SK-N-SH (cell line): ENCODE measurements around the gene LAPTM4A. TPM values are rescaled to one million over a fixed set of nuclear protein-coding genes. Genes with fewer than 3 reads are reported as not detected.

ENCODE experiments used
- CTCF ChIA-PET: fragments of 300-600, 350-600 bp; formaldehyde crosslinking; extraction: SDS; loops from one replicate; lab custom pipeline; 2021; lab: Yijun Ruan, JAX
- POLR2A ChIA-PET: fragments of 350-600 bp; sonication (Branson Sonifier 250); formaldehyde crosslinking; extraction: SDS; loops from one replicate; lab custom pipeline; 2020; ENCODE audit warnings: antibody characterized with exemption, inconsistent platforms; lab: Yijun Ruan, JAX
- DNase-seq: peaks from one replicate; pipeline ENCODE4 v3.0.0; 2012
- H2AFZ ChIP-seq: fragments of 200-600 bp; sonication (generic); 2 replicates; pipeline ENCODE4 v1.8.1; 2016; ENCODE audit warnings: antibody characterized with exemption, mild to moderate bottlenecking, low read depth
- H3F3A ChIP-seq: fragments of 200-600 bp; sonication (generic); replicated peaks from 2 replicates; pipeline ENCODE3; 2016; ENCODE audit warnings: antibody characterized with exemption, mild to moderate bottlenecking; ENCODE audit not compliant: insufficient read depth
- H3K27ac ChIP-seq, 2 experiments: fragments of 200-500 bp in 1 of 2; fragments of 200-600 bp in 1 of 2; sonication (Bioruptor generic) in 1 of 2; sonication (generic), shearing (Covaris generic) in 1 of 2; 2 replicates each; pipeline versions ENCODE4 v1.5.1 to v1.6.1; 2014 to 2016; ENCODE audit warnings: low read depth in 2 of 2, inconsistent platforms in 1 of 2, low read length in 1 of 2, mild to moderate bottlenecking in 1 of 2, mixed read lengths in 1 of 2
- H3K27me3 ChIP-seq: fragments of 200-600 bp; sonication (generic), shearing (Covaris generic); 2 replicates; pipeline ENCODE4 v1.6.1; 2016; ENCODE audit warnings: mixed run types; ENCODE audit not compliant: insufficient read depth
- H3K36me3 ChIP-seq, 2 experiments: fragments of 200-500 bp in 1 of 2; fragments of 200-600 bp in 1 of 2; sonication (Bioruptor generic) in 1 of 2; sonication (generic) in 1 of 2; replicated peaks in 1 of 2; 2 replicates each; pipeline versions ENCODE3 to v1.5.1; 2014 to 2016; ENCODE audit warnings: low read length in 1 of 2, mild to moderate bottlenecking in 1 of 2; ENCODE audit not compliant: insufficient read depth in 2 of 2, control insufficient read depth in 1 of 2
- H3K4me1 ChIP-seq, 2 experiments: fragments of 200-500 bp in 1 of 2; fragments of 200-600 bp in 1 of 2; sonication (Bioruptor generic) in 1 of 2; sonication (generic), shearing (Covaris generic) in 1 of 2; 2 replicates each; pipeline versions ENCODE4 v1.5.1 to v1.6.1; 2014 to 2016; ENCODE audit warnings: low read depth in 1 of 2, low read length in 1 of 2, mixed run types in 1 of 2; ENCODE audit not compliant: insufficient read depth in 2 of 2, control insufficient read depth in 1 of 2
- H3K4me2 ChIP-seq: fragments of 200-600 bp; sonication (generic), shearing (Covaris generic); 2 replicates; pipeline ENCODE4 v1.6.1; 2017; ENCODE audit warnings: mixed run types
- H3K4me3 ChIP-seq, 2 experiments: fragments of 200-500 bp in 1 of 2; fragments of 200-600 bp in 1 of 2; sonication (Bioruptor generic) in 1 of 2; sonication (generic), shearing (Covaris generic) in 1 of 2; 2 replicates each; pipeline versions ENCODE4 v1.5.1 to v1.8.1; 2014 to 2016; ENCODE audit warnings: low read depth in 2 of 2, inconsistent platforms in 1 of 2, low read length in 1 of 2, mild to moderate bottlenecking in 1 of 2, mixed read lengths in 1 of 2, moderate library complexity in 1 of 2
- H3K79me2 ChIP-seq: fragments of 200-600 bp; sonication (generic); 2 replicates; pipeline ENCODE4 v1.8.1; 2017; ENCODE audit warnings: mild to moderate bottlenecking; ENCODE audit not compliant: insufficient read depth
- H3K9ac ChIP-seq: fragments of 200-600 bp; sonication (generic); 2 replicates; pipeline ENCODE4 v1.6.1; 2017; ENCODE audit warnings: mixed run types
- H3K9me2 ChIP-seq: fragments of 200-600 bp; sonication (generic); 2 replicates; pipeline ENCODE4 v1.6.1; 2017; ENCODE audit warnings: mixed run types
- H3K9me3 ChIP-seq: fragments of 200-600 bp; sonication (generic); 2 replicates; pipeline ENCODE4 v1.6.1; 2017; ENCODE audit warnings: mixed run types, mild to moderate bottlenecking, moderate library complexity
- H4K20me1 ChIP-seq: fragments of 200-600 bp; sonication (generic); 2 replicates; pipeline ENCODE4 v1.6.1; 2017; ENCODE audit warnings: mild to moderate bottlenecking, mixed run types; ENCODE audit not compliant: insufficient read depth
- CHD2 ChIP-seq: fragments of 150-350 bp; IDR thresholded peaks from 2 replicates; pipeline ENCODE4 v1.6.1; 2018; ENCODE audit warnings: low read length; ENCODE audit not compliant: partially characterized antibody
- EP300 ChIP-seq, 2 experiments: IDR thresholded peaks; 2 replicates each; pipeline versions ENCODE4 v1.4.0 to v1.6.1; 2012; ENCODE audit warnings: borderline replicate concordance in 1 of 2, low read depth in 1 of 2, low read length in 1 of 2
- EZH2phosphoT487 ChIP-seq: fragments of 200-600 bp; sonication (generic); IDR thresholded peaks from 2 replicates; pipeline ENCODE4 v1.6.1; 2017; ENCODE audit warnings: low read depth, mixed run types, mild to moderate bottlenecking, antibody characterized with exemption, moderate library complexity, borderline replicate concordance
- FOXJ3 ChIP-seq: sonication (generic); formaldehyde crosslinking; IDR thresholded peaks from 2 replicates; pipeline ENCODE4 v1.5.1; 2020; ENCODE audit warnings: mild to moderate bottlenecking, missing genetic modification reagents
- GABPA ChIP-seq: IDR thresholded peaks from 2 replicates; pipeline ENCODE4 v1.4.0; 2012; ENCODE audit warnings: low read depth, mild to moderate bottlenecking
- GATA2 ChIP-seq: sonication (generic); formaldehyde crosslinking; IDR thresholded peaks from 2 replicates; pipeline ENCODE4 v1.5.0; 2020; ENCODE audit warnings: mild to moderate bottlenecking, missing genetic modification reagents
- MXI1 ChIP-seq: IDR thresholded peaks from 2 replicates; pipeline ENCODE4 v1.6.1; 2012; ENCODE audit warnings: mild to moderate bottlenecking, low read depth, low read length, improper control_type of control experiment
- NFIC ChIP-seq: IDR thresholded peaks from 2 replicates; pipeline ENCODE4 v1.4.0; 2012; ENCODE audit warnings: borderline replicate concordance
- RAD21 ChIP-seq: IDR thresholded peaks from 2 replicates; pipeline ENCODE4 v1.6.1; 2012; ENCODE audit warnings: mild to moderate bottlenecking, low read length
- RCOR1 ChIP-seq: fragments of 150-350 bp; IDR thresholded peaks from 2 replicates; pipeline ENCODE4 v1.6.1; 2017; ENCODE audit warnings: antibody characterized with exemption, low read length
- RFX5 ChIP-seq: IDR thresholded peaks from 2 replicates; pipeline ENCODE4 v1.6.1; 2012; ENCODE audit warnings: mild to moderate bottlenecking, improper control_type of control experiment, low read length
- RXRA ChIP-seq: IDR thresholded peaks from 2 replicates; pipeline ENCODE4 v1.4.0; 2012; ENCODE audit warnings: low read depth, mild to moderate bottlenecking, borderline replicate concordance
- SMC3 ChIP-seq: IDR thresholded peaks from 2 replicates; pipeline ENCODE4 v1.6.1; 2012; ENCODE audit warnings: low read depth, low read length, improper control_type of control experiment
- TCF12 ChIP-seq: IDR thresholded peaks from 2 replicates; pipeline ENCODE4 v1.4.0; 2012
- TEAD4 ChIP-seq: IDR thresholded peaks from 2 replicates; pipeline ENCODE4 v1.4.0; 2012; ENCODE audit warnings: mild to moderate bottlenecking, borderline replicate concordance; ENCODE audit not compliant: insufficient read depth
- YY1 ChIP-seq: IDR thresholded peaks from 2 replicates; pipeline ENCODE4 v1.4.0; 2012; ENCODE audit warnings: low read depth, mild to moderate bottlenecking
- WGBS: methylation state at CpG from one replicate; pipeline ENCODE4 v1.1.6; 2017; ENCODE audit warnings: low lambda C conversion rate; 5-methylcytosine and 5-hydroxymethylcytosine counted together
- polyA plus RNA-seq, 3 experiments: library from polyadenylated mRNA; depleted of rRNA; stranded (reverse); fragments of >200 nt; gene quantifications; 2 replicates each; pipeline ENCODE4 v1.2.3, GENCODE V29; 2012
- TF ChIP-seq, protein P1 (sequence below): IDR thresholded peaks from 2 replicates; pipeline ENCODE4 v1.4.0; 2012; ENCODE audit warnings: low read depth, borderline replicate concordance
- TF ChIP-seq, protein P2 (sequence below): IDR thresholded peaks from 2 replicates; pipeline ENCODE4; 2012
- TF ChIP-seq, protein P3 (sequence below): fragments of 150-350 bp; IDR thresholded peaks from 2 replicates; pipeline ENCODE4 v1.6.1; 2016; ENCODE audit warnings: mild to moderate bottlenecking, low read depth, low read length

LAPTM4A gene
- polyA plus RNA-seq, 1 of the 3 experiments (the other 2 are of a cell fraction): 306 TPM

DNA sequence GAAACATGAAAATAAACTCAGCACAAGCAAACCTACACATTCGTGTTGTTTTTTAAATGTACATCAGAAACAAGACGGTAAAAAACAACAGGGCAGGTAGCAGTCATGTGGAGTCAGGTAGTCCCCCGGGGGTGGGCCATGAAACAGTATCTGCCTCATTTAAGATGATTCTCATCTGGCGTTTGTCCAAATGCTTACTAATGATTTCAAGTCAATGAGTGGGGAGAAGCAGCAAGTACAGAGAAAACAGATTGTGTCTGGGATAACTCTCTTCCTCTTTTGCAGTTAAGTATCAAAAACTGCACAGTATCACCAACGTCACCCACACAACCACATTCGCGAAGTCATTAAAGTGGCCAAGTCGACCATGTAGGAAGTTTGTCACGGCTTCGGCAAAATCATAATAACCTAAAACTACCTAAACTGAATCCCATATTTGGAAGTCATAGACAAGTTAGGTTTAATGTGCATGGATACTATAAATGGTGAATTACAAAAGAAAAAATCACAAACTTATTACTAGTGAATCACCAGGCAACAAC is 1.3 kb downstream of the LAPTM4A start:
- WGBS: 11% methylated on average over 10 of the region's 10 CpGs
- H4K20me1 ChIP-seq: peaks cover 39% of the 10 kb centered on the region
- no peak overlapping the region for H2AFZ ChIP-seq
- H3K9me3 ChIP-seq: no peaks in the 10 kb centered on the region
- peak; percentile 30 for DNase-seq
- 0 out of 2 replicates have a peak, but pooled peaks have one; percentile 4 for TF ChIP-seq RCOR1
- TF ChIP-seq RFX5: no peak; the same call in 1 of the 2 replicates
- TF ChIP-seq NFIC: peak; percentile 73
- no peak for TF ChIP-seq RAD21
- peak; percentile 14; the same call in 1 of the 2 replicates for TF ChIP-seq MXI1
- peak; percentile 22; the same call in 1 of the 2 replicates for TF ChIP-seq TCF12
- H3K36me3 ChIP-seq: no peaks in the 10 kb centered on the region
- H3K9me2 ChIP-seq: no peaks in the 10 kb centered on the region
- ChIA-PET POLR2A (interaction anchor here (1.1 to 3.1 kb wide), 2 partner anchors 21 to 60 kb away, joined by 3 to 30 read pairs; partner anchors contain the start of gene WDR35), CTCF (interaction anchor here (1.0 to 6.3 kb wide), 6 partner anchors 11 to 48 kb away, joined by 3 to 54 read pairs (median 5); partner anchors contain the start of gene MATN3)
- peak overlapping the region; percentile 72 for H3K4me2 ChIP-seq
- H3F3A ChIP-seq: peaks cover 3% of the 10 kb centered on the region
- H3K9ac ChIP-seq: peak overlapping the region; percentile 85
- peak overlapping the region; percentile 72 to 99 for H3K4me3 ChIP-seq
- peak overlapping the region; percentile 94 to 98 for H3K27ac ChIP-seq
- peaks cover 11 to 38% of the 10 kb centered on the region in 2 experiments; a peak in 3 of 4 replicates for H3K4me1 ChIP-seq
- no peaks in the 10 kb centered on the region for H3K27me3 ChIP-seq
- H3K79me2 ChIP-seq: peaks cover 69% of the 10 kb centered on the region

DNA sequence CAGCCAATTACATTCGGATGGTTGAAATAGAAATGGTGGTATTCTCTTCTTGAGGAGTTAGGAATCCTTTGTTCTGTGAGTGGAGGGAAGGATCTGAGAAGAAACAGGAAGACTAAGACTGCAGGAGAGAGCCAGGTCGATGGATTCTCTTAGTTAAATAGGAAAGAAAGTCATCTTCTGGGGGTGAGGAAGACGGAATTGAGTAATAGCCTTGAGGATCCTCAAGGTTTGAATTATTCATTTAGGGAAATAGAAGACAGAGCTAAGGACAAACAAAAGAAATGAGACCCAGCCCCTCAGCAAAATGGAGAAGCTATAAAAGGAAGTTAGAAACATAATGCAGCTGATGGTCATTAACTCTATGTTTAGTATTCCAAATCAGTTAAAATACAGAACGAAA is 1.8 kb downstream of the LAPTM4A start:
- peak overlapping the region; percentile 72 to 99 for H3K4me3 ChIP-seq
- TF ChIP-seq, protein P1, sequence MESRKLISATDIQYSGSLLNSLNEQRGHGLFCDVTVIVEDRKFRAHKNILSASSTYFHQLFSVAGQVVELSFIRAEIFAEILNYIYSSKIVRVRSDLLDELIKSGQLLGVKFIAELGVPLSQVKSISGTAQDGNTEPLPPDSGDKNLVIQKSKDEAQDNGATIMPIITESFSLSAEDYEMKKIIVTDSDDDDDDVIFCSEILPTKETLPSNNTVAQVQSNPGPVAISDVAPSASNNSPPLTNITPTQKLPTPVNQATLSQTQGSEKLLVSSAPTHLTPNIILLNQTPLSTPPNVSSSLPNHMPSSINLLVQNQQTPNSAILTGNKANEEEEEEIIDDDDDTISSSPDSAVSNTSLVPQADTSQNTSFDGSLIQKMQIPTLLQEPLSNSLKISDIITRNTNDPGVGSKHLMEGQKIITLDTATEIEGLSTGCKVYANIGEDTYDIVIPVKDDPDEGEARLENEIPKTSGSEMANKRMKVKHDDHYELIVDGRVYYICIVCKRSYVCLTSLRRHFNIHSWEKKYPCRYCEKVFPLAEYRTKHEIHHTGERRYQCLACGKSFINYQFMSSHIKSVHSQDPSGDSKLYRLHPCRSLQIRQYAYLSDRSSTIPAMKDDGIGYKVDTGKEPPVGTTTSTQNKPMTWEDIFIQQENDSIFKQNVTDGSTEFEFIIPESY: no peak
- TF ChIP-seq EP300 (IDR thresholded peaks at IDR 0.05; ENCODE audit: borderline replicate concordance in 1 of 2, low read depth in 1 of 2, low read length in 1 of 2): no peak
- no peak for TF ChIP-seq GABPA
- no peak for TF ChIP-seq EZH2phosphoT487
- no peak for TF ChIP-seq RCOR1
- no peak for TF ChIP-seq YY1
- TF ChIP-seq GATA2 (CRISPR knock-in tag): no peak
- TF ChIP-seq TCF12: no peak
- TF ChIP-seq, protein P2, sequence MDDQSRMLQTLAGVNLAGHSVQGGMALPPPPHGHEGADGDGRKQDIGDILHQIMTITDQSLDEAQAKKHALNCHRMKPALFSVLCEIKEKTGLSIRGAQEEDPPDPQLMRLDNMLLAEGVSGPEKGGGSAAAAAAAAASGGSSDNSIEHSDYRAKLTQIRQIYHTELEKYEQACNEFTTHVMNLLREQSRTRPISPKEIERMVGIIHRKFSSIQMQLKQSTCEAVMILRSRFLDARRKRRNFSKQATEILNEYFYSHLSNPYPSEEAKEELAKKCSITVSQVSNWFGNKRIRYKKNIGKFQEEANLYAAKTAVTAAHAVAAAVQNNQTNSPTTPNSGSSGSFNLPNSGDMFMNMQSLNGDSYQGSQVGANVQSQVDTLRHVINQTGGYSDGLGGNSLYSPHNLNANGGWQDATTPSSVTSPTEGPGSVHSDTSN: no peak
- TF ChIP-seq CHD2: no peak
- no peak for TF ChIP-seq SMC3
- TF ChIP-seq, protein P3, sequence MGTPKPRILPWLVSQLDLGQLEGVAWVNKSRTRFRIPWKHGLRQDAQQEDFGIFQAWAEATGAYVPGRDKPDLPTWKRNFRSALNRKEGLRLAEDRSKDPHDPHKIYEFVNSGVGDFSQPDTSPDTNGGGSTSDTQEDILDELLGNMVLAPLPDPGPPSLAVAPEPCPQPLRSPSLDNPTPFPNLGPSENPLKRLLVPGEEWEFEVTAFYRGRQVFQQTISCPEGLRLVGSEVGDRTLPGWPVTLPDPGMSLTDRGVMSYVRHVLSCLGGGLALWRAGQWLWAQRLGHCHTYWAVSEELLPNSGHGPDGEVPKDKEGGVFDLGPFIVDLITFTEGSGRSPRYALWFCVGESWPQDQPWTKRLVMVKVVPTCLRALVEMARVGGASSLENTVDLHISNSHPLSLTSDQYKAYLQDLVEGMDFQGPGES: no peak
- TF ChIP-seq RXRA: no peak
- no peak for TF ChIP-seq FOXJ3
- no peak for TF ChIP-seq NFIC
- no peak for TF ChIP-seq TEAD4
- TF ChIP-seq RFX5: no peak
- TF ChIP-seq RAD21: no peak
- no peak overlapping the region for H2AFZ ChIP-seq
- H3K4me2 ChIP-seq: peak overlapping the region; percentile 72
- ChIA-PET CTCF (interaction anchor here (1.0 to 6.3 kb wide), 5 partner anchors 11 to 94 kb away, joined by 3 to 54 read pairs (median 5); partner anchors contain the start of gene MATN3), POLR2A (interaction anchor here (1.1 kb wide), 1 partner anchor 60 kb away, joined by 3 read pairs; the partner anchor contains the start of gene WDR35)
- no peak for DNase-seq
- no peaks in the 10 kb centered on the region for H3K27me3 ChIP-seq
- peaks cover 0 to 4% of the 10 kb centered on the region in 2 experiments for H3K36me3 ChIP-seq
- peak overlapping the region; percentile 85 for H3K9ac ChIP-seq
- WGBS: 41% methylated on average over 4 of the region's 4 CpGs
- H3K9me2 ChIP-seq: no peaks in the 10 kb centered on the region
- no peaks in the 10 kb centered on the region for H3K9me3 ChIP-seq
- H3F3A ChIP-seq: peaks cover 3% of the 10 kb centered on the region
- H3K4me1 ChIP-seq: peaks cover 11 to 40% of the 10 kb centered on the region in 2 experiments; a peak in 3 of 4 replicates
- peaks cover 75% of the 10 kb centered on the region for H3K79me2 ChIP-seq
- H3K27ac ChIP-seq: peak overlapping the region; percentile 44 to 98; a peak in 3 of 4 replicates
- H4K20me1 ChIP-seq: peaks cover 44% of the 10 kb centered on the region
